ENCODE data around the gene POU6F1. TPM values are rescaled to one million over a fixed set of nuclear protein-coding genes. Genes with fewer than 3 reads are reported as not detected.

The POU6F1 gene
- total and polyA plus RNA-seq, 9 of the 15 experiments (the other 6 are each of a cell fraction or from before 2014, with no cell fraction given) = 0.14 to 3.3 (median 1.1) TPM

GRCh38 chr12:51242120-51242519, 24.3 kb upstream of the POU6F1 start:
- Histone ChIP-seq H3K9ac (ENCODE audit: insufficient read depth in 1 of 2, low read depth in 2 of 2, low read length in 2 of 2) (no peak overlapping the region), H2AFZ (ENCODE audit: low read depth, low read length) (no peak overlapping the region), H3K4me1 (replicated peaks in 1 of 2; ENCODE audit: control insufficient read depth in 2 of 2, insufficient read depth in 2 of 2, low read length in 2 of 2) (peaks cover 4 to 32% of the 10 kb centered on the region in 2 experiments), H3K9me1 (ENCODE audit: control insufficient read depth, insufficient read depth, low read length) (no peaks in the 10 kb centered on the region), H3K4me3 (no peak overlapping the region), H4K20me1 (replicated peaks; ENCODE audit: control insufficient read depth, insufficient read depth, low read length) (no peaks in the 10 kb centered on the region; the same call in 1 of the 2 replicates), H3K9me3 (replicated peaks; ENCODE audit: control insufficient read depth, insufficient read depth, low read depth, low read length) (no peaks in the 10 kb centered on the region), H3K27me3 (ENCODE audit: control insufficient read depth in 2 of 2, insufficient read depth in 2 of 2, low read length in 2 of 2) (no peaks in the 10 kb centered on the region), H3K79me2 (ENCODE audit: control insufficient read depth, insufficient read depth, low read length) (peaks cover 30% of the 10 kb centered on the region), H3K4me2 (ENCODE audit: insufficient read depth, low read length) (no peak overlapping the region), H3K36me3 (ENCODE audit: control insufficient read depth, insufficient read depth, low read length) (peaks cover 66% of the 10 kb centered on the region), H3K27ac (ENCODE audit: extremely low read depth, low read depth, low read length) (no peak overlapping the region; the same call in 2 of the 3 replicates)
- ChIA-PET CTCF (ENCODE audit: low intra/inter-chr PET ratio) (no interaction called here), POLR2A (interaction anchor here (1.7 to 4.6 kb wide), 3 partner anchors 9 to 159 kb away, joined by 7 to 37 read pairs (median 8); partner anchors contain the start of genes CSRNP2 and POU6F1)
- in situ Hi-C loops (cut with MboI) (no loop called here), intact Hi-C loops (cut with micrococcal nuclease) (no loop called here)
- no peak for ATAC-seq
- no peak for FAIRE-seq
- BruUV-seq (replicated peaks) = no TSS peak
- WGBS (ENCODE audit: insufficient coverage, low coverage, missing lambda C conversion rate) = 92% methylated on average over 7 of the region's 7 CpGs
- TF ChIP-seq ETV6 (IDR thresholded peaks at IDR 0.05; ENCODE audit: borderline replicate concordance in 1 of 2, low read depth in 2 of 2, low read length in 1 of 2) (no peak), ETV6 (CRISPR knock-in tag; IDR thresholded peaks at IDR 0.05; ENCODE audit: borderline replicate concordance) (no peak), ETS2 (tag; IDR thresholded peaks at IDR 0.05; ENCODE audit: borderline replicate concordance, poor library complexity, severe bottlenecking) (no peak), RBFOX2 (IDR thresholded peaks at IDR 0.05; ENCODE audit: low read depth, low read length) (peak; percentile 39), POLR2A (conservative IDR thresholded peaks at IDR 0.05) (peak; percentile 16; the same call in 1 of the 2 replicates)
- no peak for DNase-seq (ENCODE audit: extremely low read depth in 1 of 4, low spot score in 3 of 4)

GRCh38 chr12:51240971-51241370, 23.1 kb upstream of the POU6F1 start:
- Histone ChIP-seq H3K9me3 (replicated peaks; ENCODE audit: control insufficient read depth, insufficient read depth, low read depth, low read length) (no peaks in the 10 kb centered on the region), H3K9ac (ENCODE audit: insufficient read depth in 1 of 2, low read depth in 2 of 2, low read length in 2 of 2) (no peak overlapping the region), H3K4me3 (no peak overlapping the region), H4K20me1 (replicated peaks; ENCODE audit: control insufficient read depth, insufficient read depth, low read length) (no peaks in the 10 kb centered on the region; the same call in 1 of the 2 replicates), H3K27me3 (ENCODE audit: control insufficient read depth in 2 of 2, insufficient read depth in 2 of 2, low read length in 2 of 2) (no peaks in the 10 kb centered on the region), H2AFZ (ENCODE audit: low read depth, low read length) (no peak overlapping the region), H3K4me2 (ENCODE audit: insufficient read depth, low read length) (no peak overlapping the region), H3K9me1 (ENCODE audit: control insufficient read depth, insufficient read depth, low read length) (no peaks in the 10 kb centered on the region), H3K79me2 (ENCODE audit: control insufficient read depth, insufficient read depth, low read length) (peaks cover 30% of the 10 kb centered on the region), H3K4me1 (replicated peaks in 1 of 2; ENCODE audit: control insufficient read depth in 2 of 2, insufficient read depth in 2 of 2, low read length in 2 of 2) (peaks cover 4 to 20% of the 10 kb centered on the region in 2 experiments), H3K27ac (ENCODE audit: extremely low read depth, low read depth, low read length) (no peak overlapping the region), H3K36me3 (ENCODE audit: control insufficient read depth, insufficient read depth, low read length) (peaks cover 59% of the 10 kb centered on the region)
- WGBS (ENCODE audit: insufficient coverage, low coverage, missing lambda C conversion rate) = 62% methylated on average over 2 of the region's 2 CpGs
- ATAC-seq = no peak
- no peak for DNase-seq (ENCODE audit: extremely low read depth in 1 of 4, low spot score in 3 of 4)
- intact Hi-C loops (cut with micrococcal nuclease) (no loop called here), in situ Hi-C loops (cut with MboI) (no loop called here)
- ChIA-PET CTCF (ENCODE audit: low intra/inter-chr PET ratio) (interaction anchor here (0.6 kb wide), 1 partner anchor 430 kb away, joined by 3 read pairs; no protein-coding TSS in a partner anchor), POLR2A (interaction anchor here (0.6 to 4.6 kb wide), 6 partner anchors 10 to 1672 kb away, joined by 3 to 37 read pairs (median 6); partner anchors contain the start of genes CSRNP2 and POU6F1)
- BruUV-seq (replicated peaks) = no TSS peak
- FAIRE-seq = no peak
- no peak for TF ChIP-seq ZNF3 (CRISPR knock-in tag; IDR thresholded peaks at IDR 0.05)
- no peak for TF ChIP-seq GABPA (tag; conservative IDR thresholded peaks at IDR 0.05; ENCODE audit: low read depth)
- no peak for TF ChIP-seq NFE2 (IDR thresholded peaks at IDR 0.05; ENCODE audit: low read depth)
- TF ChIP-seq ZNF696 (CRISPR knock-in tag; conservative IDR thresholded peaks at IDR 0.05) = no peak
- TF ChIP-seq SAFB2 (IDR thresholded peaks at IDR 0.05; ENCODE audit: borderline replicate concordance, low read depth, low read length, severe bottlenecking) = no peak
- TF ChIP-seq MEIS2 (IDR thresholded peaks at IDR 0.05; ENCODE audit: partially characterized antibody) = no peak
- no peak for TF ChIP-seq ZNF644 (tag; IDR thresholded peaks at IDR 0.05; ENCODE audit: low read depth)
- TF ChIP-seq, protein P1, sequence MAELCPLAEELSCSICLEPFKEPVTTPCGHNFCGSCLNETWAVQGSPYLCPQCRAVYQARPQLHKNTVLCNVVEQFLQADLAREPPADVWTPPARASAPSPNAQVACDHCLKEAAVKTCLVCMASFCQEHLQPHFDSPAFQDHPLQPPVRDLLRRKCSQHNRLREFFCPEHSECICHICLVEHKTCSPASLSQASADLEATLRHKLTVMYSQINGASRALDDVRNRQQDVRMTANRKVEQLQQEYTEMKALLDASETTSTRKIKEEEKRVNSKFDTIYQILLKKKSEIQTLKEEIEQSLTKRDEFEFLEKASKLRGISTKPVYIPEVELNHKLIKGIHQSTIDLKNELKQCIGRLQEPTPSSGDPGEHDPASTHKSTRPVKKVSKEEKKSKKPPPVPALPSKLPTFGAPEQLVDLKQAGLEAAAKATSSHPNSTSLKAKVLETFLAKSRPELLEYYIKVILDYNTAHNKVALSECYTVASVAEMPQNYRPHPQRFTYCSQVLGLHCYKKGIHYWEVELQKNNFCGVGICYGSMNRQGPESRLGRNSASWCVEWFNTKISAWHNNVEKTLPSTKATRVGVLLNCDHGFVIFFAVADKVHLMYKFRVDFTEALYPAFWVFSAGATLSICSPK (IDR thresholded peaks at IDR 0.05; ENCODE audit: borderline replicate concordance) = no peak
- TF ChIP-seq CBX1 (IDR thresholded peaks at IDR 0.05; ENCODE audit: low read depth) = no peak
- TF ChIP-seq ZZZ3 (IDR thresholded peaks at IDR 0.05) = no peak
- TF ChIP-seq TEAD2 (tag; IDR thresholded peaks at IDR 0.05) = no peak

Data from K562 (cell line).